Measurements from ENCODE around the gene RPL10.
A peak's percentile ranks its signal among the peaks of the same experiment; 100 is the strongest.
"Not testable (repeated sequence)": the region's sequence is repeated elsewhere in the genome, so short reads cannot be mapped to it uniquely, and the experiment has no call there.

Gene RPL10

DNA sequence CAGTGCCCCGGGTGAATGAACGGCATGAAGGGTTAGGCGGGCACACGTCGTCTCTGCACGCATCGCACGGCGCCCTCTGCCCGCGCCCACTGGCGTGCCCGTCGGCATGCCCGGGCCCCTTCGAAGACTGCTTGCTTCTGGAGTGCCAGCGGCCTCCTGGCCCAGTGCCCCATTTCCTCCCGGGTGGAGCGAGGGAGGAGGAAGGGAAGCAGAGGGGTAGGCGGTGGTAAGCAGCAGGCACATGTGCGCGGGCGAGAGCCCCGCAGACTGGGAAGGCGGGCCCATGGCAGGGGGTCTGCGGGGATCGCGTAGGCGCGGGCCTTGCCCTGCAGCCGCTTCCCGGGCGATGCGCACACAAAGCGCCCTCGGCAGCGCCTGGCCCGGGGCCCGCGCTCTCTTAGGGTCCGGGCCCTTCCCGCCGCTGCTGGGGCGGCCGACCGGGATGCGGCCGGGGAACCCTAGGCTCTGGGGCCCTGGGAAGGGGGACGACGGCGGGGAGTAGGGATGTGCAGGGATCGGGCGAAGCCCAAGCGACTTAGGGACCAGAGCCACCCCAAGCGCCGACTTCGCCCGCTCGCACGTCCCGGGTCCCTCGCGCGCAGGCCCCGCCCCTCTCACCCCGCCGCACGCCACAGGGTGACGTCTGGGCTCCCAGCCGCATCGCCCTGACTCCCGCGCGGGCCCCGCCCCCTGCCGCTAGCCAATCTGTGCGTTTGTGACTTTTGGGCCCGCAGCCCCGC is 19.9 kb upstream of the RPL10 start:
- peak; percentile 71 for DNase-seq

DNA sequence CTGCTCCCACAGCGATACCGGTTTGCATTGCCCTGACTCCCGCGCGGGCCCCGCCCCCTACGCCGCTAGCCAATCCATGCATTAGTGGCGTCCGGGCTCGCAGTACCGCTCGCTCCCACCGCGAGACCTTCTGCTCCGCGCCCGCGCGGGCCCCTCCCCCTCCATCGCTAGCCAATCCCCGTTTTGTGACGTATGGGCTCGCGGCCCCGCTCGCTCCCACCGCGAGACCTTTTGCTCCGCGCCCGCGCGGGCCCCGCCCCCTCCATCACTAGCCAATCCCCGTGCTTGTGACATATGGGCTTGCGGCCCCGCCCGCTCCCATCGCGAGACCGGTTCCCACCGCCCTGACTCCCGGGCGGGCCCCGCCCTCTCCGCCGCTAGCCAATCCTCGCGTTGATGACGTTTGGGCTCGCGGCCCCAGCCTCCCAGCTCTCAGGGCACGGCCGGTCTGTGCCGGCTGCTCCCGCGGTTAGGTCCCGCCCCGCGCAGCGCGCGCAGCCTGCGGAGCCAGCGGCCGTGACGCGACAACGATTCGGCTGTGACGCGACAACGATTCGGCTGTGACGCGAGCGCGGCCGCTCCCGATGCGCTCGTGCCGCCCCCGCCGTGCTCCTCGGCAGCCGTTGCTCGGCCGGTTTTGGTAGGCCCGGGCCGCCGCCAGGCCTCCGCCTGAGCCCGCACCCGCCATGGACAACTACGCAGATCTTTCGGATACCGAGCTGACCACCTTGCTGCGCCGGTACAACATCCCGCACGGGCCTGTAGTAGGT is 19.2 kb upstream of the RPL10 start, which contains the start of gene EMD:
Gene EMD (plus strand): TSS at position 497 of the 770 bp plus-strand sequence. CDS start 190 bp downstream, at position 687.
- DNase-seq: peak; percentile 97

DNA sequence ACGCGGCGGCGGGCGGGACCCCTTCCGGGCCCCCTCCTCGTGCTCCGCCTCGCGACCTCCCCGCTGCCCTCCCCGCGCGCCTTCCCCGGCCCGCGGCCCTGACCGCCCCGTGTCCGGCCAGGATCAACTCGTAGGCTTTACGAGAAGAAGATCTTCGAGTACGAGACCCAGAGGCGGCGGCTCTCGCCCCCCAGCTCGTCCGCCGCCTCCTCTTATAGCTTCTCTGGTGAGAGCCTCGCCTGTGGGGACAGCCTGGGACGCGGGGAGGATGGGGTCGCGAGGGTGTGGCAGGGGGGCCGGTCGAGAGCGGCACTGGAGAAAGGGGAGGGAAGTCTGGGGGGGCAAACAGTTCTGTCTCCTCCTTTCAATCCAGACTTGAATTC is 18.6 kb upstream of the RPL10 start:
- no peak for DNase-seq

DNA sequence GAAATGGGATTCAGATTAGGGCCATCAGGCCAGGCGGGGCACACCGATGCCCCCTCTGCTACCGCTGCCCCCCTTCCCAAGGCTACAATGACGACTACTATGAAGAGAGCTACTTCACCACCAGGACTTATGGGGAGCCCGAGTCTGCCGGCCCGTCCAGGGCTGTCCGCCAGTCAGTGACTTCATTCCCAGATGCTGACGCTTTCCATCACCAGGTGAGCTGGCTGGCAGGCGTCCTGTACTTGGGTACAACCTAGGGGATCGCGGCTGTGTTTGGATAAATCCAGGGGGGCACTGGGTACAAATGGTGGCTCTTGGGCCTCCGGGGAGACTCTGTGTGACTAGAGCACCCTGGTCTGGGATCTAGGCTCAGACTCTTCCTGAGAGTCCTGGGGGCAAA is 18.0 kb upstream of the RPL10 start:
- DNase-seq: no peak

DNA sequence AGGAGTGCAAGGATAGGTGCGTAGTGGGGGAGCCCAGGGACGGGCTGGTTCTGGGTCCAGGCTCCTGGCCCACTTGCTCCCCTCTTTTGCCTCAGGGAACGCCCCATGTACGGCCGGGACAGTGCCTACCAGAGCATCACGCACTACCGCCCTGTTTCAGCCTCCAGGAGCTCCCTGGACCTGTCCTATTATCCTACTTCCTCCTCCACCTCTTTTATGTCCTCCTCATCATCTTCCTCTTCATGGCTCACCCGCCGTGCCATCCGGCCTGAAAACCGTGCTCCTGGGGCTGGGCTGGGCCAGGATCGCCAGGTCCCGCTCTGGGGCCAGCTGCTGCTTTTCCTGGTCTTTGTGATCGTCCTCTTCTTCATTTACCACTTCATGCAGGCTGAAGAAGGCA is 17.4 kb upstream of the RPL10 start:
- no peak for DNase-seq

DNA sequence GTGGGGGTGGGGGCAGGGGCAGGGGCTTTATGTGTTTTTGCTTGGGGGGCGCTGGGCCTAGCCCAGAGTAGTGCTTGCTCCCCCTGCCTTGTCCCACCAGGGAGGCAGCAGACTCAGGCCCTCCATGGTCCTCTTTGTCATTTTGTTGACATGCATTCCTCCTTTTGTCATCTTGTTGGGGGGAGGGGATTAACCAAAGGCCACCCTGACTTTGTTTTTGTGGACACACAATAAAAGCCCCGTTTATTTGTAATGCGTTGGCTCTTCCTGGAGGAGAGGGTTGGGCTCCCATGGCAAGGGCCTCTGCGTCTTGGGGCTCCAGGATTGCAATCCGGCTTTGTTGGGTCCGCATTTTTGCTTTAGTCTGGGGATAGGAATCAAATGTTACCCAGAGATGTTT is 16.9 kb upstream of the RPL10 start:
- no peak for DNase-seq

DNA sequence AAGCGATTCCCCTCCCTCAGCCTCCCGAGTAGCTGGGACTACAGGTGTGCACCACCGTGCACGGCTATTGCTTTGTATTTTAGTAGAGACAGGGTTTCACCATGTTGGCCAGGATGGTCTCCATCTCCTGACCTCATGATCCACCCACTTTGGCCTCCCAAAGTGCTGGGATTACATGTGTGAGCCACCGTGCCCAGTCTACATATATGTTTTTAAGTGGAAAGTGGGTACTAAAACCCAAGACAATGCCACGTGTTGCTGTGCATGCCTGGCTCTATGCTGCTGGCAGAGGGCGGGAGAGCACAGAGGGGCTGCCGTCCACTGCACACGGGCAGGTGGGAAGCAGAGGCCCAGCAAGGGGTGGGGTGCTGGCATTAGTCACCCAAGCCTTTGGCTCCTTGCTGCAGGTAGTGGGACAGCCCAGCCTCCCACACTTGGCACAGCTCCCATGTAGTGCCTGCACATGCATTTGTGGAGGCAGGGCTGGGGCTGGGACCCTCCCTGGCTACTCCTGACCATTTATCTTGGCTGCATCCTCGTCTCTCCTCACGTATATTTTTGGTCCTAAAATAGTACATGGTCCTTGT is 15.6 kb upstream of the RPL10 start:
- DNase-seq: no peak

DNA sequence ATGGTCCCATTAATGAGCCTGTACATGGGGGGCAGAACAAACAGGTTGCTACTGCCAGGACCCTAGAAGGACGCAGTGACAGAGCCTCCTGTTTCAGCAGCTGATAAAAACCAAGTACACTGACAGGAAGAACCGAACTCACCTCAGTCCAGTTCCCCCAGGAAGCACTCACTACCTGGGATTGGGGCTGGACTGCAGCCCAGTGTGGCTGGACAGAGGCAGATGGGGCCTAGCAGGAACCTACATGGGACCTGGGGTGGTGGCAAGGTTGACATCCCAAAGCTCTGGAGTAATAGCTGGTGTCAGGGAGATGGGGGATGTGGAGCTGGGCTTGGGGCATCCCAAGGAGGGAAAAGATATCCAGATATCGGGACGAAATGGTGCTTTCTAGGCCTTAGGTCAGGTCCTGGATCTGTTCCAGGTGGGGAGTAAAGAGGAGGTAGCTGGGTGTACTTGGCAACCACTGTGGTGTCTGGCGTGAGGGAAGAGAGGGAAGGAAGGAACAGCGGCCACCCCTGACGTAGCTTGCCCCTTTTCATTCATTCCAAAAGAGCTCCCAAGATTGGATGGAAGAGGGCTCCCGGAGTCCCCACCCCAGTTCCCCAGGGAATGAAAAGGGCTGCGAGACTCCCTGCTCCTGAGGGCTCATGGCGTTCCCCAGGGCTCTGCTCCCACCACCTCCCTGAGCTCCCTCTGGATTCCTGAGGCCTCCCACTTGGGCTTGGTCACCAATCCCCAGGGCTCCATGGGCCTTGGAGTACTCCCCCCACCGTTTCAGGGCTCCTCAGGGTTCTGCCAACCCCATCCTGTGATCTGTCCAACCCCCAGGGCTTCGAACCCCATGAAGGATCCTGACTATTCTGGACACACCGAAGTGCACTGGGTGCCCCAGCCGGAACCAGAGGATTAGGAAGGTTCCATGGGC is 14.6 kb upstream of the RPL10 start:
- DNase-seq: no peak

DNA sequence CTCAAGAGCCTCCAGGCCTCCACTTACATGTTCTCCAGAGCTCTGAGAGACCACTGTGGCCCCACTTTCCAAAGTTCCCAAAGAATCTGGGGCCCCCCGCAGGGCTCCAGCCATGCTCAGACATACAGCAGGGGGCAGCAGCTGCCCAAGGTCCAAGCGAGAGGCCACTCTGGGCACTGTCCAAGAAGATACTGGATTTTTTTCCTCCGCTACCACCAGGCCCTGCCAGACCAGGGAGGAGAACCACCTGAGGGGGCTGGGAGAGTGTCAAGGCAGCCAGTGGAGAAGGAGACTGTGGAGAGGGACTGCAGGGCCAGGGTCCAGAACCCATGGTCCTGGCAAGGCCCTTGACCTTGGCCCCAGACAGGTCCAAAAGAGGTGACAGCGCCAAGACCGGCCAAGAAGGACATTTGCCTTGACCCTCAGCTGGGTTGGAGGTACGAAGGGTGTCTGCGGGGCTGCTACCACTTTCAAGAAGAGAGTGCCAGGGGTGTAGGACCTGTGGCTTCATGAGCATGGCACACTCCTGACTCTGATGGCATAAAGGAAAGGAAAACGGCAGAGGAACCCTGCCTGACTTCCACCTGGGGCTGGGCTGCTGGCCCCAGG is 13.8 kb upstream of the RPL10 start:
- no peak for DNase-seq

DNA sequence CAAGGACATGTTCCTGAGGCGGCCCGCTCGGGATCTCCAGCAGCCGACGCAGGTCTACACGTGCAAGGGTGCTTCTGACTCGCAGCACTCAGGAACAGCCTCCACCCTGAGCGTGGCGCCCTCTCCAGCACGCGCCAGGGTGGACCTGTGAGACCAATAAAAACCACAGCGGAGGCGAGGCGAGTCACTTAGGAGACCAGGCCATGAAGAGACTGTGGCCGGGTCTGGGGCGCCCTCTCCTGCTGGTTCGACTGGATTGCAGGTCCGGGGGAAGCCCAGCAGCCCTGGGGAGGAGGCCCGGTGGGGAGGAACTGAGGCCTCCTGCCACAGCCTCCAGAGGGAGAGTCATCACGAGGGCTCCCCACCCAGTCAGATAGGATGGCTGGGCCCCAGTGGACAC is 10.1 kb upstream of the RPL10 start:
- DNase-seq: not testable (repeated sequence)

DNA sequence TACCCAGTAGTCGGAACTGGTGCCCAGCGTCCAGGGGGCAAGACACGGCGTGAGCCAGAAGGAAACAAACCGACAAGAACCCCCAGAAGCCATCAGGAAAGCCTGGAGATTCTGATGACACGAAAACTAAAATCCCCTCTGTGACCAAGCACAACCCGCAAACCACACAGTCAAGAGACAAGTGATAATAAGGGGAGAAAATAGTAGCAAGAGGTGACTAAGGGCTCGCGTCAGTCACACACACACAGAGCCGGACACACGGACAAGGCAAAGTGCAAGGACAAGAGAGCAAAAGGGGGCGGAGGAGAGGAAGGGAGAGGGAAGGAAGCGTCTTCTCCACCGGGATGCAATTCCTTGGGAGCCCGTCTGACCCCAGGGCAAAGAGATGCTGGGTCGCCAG is 9.5 kb upstream of the RPL10 start:
- DNase-seq: not testable (repeated sequence)

DNA sequence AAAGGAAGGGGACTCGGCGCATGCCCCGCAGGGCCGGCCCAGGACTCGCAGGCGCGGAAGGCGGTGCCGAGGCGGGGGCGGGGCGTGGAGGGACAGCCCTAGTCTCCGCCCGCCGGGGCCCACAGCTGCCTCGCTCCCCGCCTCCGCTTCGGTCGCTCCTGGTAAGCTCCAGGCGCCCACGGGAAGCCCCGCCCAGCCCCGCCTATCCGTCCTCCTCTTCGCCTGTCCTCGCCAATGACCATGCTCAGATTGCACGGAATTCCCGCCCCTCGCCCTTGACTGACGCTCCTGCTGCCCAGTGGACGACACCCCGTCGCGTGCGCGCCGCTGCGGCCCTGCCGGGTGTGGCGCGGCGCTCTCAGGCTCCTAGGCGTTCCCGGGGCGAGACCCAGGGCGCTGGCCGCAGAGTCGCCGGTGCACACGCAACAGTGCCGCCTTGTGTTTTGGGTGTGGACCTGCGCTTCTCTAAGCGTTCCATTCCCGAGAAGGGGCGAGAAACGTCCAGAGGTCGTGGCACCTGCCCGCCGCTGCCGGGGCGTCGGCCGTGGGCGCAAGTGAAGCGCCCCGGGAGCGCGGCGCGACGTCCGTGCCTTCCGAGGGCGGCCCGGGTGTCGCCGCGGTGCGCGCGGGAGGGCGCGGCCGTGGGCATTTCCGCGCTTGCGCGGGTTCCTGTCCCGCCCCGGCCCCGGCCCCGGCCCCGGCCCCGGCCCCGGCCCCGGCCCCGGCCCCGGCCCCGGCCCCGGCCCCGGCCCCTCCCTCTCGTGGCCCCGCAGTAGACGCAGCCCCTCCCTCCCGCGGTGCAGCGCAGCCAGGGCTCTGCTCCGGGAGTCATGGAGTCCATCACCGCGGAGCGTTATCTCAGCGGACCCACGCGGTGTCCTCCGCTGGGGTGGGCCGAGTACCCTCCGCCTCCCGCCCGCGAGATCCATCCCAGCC is 8.1 kb upstream of the RPL10 start:
- not testable (repeated sequence) for DNase-seq

DNA sequence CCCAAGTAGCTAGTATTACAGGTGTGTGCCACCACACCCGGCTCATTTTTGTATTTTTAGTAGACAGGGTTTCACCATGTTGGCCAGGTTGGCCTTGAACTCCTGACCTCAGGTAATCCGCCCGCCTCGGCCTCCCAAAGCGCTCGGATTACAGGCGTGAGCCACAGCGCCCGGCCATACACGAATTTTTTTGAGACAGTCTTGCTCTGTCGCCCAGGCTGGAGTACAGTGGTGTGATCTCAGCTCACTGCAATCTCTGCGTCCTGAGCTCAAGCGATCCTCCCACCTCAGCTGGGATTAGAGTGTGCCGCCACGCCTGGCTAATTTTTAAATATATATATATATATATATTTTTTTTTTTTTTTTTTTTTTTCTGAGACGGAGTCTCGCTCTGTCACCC is 1.8 kb upstream of the RPL10 start:
- not testable (repeated sequence) for DNase-seq

DNA sequence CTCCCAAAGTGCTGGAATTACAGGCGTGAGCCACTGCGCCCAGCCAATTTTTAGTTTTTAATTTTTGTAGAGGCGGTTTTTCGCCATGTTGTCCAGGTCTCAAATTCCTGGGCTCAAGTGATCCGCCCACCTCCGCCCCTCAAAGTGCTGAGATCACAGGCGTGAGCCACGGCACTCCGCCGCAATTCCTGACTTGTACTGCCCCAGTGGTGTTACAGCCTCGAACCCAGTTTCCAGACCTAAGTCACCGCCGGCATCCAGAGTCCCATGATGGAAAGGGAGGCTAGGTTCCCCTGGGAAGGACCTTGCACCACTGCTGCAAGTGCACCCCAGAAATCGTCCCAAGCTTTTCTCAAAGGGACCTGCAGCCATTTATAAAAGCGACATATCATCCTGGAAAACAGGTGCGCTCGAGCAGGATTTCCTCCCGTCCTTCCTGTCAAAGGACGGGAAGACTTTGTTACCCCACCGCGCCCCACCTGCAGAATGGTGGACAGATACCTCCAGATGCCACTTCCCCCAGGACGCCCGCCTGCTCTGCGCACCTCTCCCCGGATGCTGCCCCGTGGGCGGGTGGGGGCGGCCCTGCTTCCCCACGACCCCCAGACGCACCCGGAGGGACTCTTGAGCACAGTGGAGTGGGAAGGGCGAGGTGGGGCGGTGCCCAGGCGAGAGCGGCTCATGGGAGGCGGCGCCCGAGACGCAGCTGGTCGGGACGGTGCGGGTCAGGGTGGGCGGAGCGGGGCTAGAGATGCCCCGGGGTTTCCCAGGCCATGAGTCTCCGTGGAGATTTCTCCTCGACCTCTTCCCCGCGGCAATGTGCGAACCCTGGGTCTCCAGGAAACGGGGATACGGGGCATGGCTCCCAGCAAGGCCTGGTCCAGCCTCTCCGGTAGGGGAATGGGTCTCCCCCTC is 947 bp upstream of the RPL10 start:
- DNase-seq: peak; percentile 68

DNA sequence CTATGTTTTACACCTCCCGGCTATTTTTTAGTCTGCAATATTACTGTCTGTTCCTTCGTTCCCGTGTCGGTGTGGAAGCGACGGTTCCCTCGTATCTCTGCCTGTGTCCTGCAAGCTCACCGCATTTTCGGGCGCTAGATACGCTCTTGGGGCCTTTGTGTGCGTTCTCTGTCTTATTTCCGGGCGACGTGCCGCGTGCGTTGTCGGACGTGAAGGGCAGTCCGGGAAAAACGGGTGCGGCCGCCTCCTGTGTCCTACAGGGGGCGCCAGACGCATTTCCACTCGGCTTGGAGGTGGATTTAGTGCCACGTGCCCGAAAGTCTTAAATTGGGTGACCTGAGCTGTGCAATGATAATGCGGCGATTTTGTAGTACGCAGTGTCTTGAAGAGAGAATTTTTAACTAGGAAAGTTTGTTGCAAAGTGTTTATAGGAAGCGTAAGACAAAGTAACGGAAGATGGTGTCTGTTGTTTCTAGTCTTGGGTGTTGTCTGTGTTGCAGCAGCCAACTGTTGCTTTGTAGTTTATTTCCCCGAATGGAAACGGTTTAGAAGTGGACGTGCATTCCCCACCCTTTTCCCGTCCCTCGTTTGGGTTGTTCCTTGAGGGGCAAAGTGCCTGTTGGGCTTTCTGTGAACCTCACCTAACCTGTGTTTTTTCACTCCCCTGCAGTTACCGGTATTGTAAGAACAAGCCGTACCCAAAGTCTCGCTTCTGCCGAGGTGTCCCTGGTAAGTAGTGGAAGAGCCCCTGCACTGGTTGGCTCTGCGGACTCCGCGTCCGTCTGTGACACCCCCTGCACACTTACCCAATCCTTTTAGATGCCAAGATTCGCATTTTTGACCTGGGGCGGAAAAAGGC is 720 bp downstream of the RPL10 start:
- DNase-seq: peak; percentile 78

DNA sequence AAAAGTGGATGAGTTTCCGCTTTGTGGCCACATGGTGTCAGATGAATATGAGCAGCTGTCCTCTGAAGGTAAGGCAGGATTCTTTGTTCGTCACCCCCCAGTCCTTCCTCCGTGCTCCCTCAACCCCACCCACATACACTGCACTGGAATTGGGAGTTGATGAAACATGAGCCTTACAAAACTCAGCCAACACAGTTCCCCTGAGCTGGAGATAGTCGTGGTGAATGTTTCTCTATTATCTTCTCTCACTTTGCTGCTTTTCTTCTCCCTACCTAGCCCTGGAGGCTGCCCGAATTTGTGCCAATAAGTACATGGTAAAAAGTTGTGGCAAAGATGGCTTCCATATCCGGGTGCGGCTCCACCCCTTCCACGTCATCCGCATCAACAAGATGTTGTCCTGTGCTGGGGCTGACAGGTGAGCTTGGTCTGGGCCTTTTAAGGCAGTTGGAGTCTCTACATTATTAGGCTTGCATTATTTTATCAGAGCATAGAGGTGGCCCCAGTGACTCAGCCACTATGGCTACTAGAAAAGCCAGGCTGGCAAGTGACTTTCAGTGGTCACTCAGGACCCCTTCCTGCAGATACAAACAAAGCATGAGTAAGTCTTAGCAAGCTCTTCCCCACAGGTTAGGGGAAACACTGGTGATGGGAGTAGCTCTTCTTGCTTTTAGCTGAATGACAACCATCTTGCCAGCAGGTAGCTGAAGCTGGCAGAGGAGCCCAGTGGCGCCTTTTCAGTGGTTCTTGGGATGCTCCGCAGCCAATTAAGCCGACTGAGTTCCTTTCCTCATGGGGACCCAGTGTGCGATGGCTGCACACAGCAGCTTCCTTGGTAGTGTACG is 1.6 kb downstream of the RPL10 start:
- no peak for DNase-seq

DNA sequence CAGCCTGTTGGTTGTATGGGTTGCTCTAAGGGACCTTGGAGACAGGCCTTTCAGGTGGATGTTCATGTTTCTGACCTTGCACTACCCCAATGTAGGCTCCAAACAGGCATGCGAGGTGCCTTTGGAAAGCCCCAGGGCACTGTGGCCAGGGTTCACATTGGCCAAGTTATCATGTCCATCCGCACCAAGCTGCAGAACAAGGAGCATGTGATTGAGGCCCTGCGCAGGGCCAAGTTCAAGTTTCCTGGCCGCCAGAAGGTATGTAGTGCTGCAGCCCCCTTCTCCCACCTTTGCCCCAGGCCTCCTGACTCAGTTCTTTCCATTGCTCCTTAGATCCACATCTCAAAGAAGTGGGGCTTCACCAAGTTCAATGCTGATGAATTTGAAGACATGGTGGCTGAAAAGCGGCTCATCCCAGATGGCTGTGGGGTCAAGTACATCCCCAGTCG is 2.2 kb downstream of the RPL10 start:
- DNase-seq: not testable (repeated sequence)
